ENCODE results near the gene GPSM3.
"Not testable (repeated sequence)": the region's sequence is repeated elsewhere in the genome, so short reads cannot be mapped to it uniquely, and the experiment has no call there.

GPSM3 gene

GRCh38 chr6:32202186-32202585 is 9.7 kb upstream of the GPSM3 start:
- no peak for DNase-seq (ENCODE audit: low spot score)

- no peak for DNase-seq (ENCODE audit: low spot score)
Observed at GRCh38 chr6:32200711-32201475, 8.4 kb upstream of the GPSM3 start.

GRCh38 chr6:32198866-32199265 is 6.4 kb upstream of the GPSM3 start:
- DNase-seq (ENCODE audit: low spot score) = no peak

GRCh38 chr6:32198345-32198696 is 5.9 kb upstream of the GPSM3 start:
- no peak for DNase-seq (ENCODE audit: low spot score)

GRCh38 chr6:32196682-32197616 is 4.5 kb upstream of the GPSM3 start:
- no peak for DNase-seq (ENCODE audit: low spot score)

- peak; percentile 63 for DNase-seq (ENCODE audit: low spot score)
Observed at GRCh38 chr6:32195902-32196681, 3.6 kb upstream of the GPSM3 start.

GRCh38 chr6:32195652-32195901 is 3.1 kb upstream of the GPSM3 start:
- DNase-seq (ENCODE audit: low spot score) = peak; percentile 99

GRCh38 chr6:32194825-32195651 is 2.6 kb upstream of the GPSM3 start:
- DNase-seq (ENCODE audit: low spot score) = peak; percentile 31

GRCh38 chr6:32194388-32194787 is 1.9 kb upstream of the GPSM3 start:
- DNase-seq (ENCODE audit: low spot score) = no peak

- not testable (repeated sequence) for DNase-seq (ENCODE audit: low spot score)
Observed at GRCh38 chr6:32193096-32193495, 653 bp upstream of the GPSM3 start.

- no peak for DNase-seq (ENCODE audit: low spot score)
Observed at GRCh38 chr6:32191696-32192607, 491 bp downstream of the GPSM3 start.

- no peak for DNase-seq (ENCODE audit: low spot score)
Observed at GRCh38 chr6:32190911-32191677, 1.3 kb downstream of the GPSM3 start.

- DNase-seq (ENCODE audit: low spot score) = peak; percentile 73
Observed at GRCh38 chr6:32190054-32190851, 2.2 kb downstream of the GPSM3 start, which contains the start of gene PBX2. TSS of gene PBX2 (minus strand) at chr6:32190202. CDS start at chr6:32189915, 287 bp downstream.

GRCh38 chr6:32189742-32190053 is 2.7 kb downstream of the GPSM3 start:
- DNase-seq (ENCODE audit: low spot score) = no peak

GRCh38 chr6:32189069-32189741 is 3.2 kb downstream of the GPSM3 start:
- DNase-seq (ENCODE audit: low spot score) = no peak

- DNase-seq (ENCODE audit: low spot score) = no peak
Observed at GRCh38 chr6:32188381-32189068, 3.9 kb downstream of the GPSM3 start.

GRCh38 chr6:32187725-32188380 is 4.6 kb downstream of the GPSM3 start:
- not testable (repeated sequence) for DNase-seq (ENCODE audit: low spot score)
